HEK293T (cell line): ENCODE measurements around the gene SPRYD3.

Source experiments
- CTCF ChIA-PET: fragments of 350-600 bp; formaldehyde crosslinking; extraction: SDS; loops from one replicate; lab custom pipeline; 2021; ENCODE audit warnings: antibody characterized with exemption, inconsistent platforms; lab: Yijun Ruan, JAX
- POLR2A ChIA-PET: fragments of 350-600 bp; formaldehyde crosslinking; extraction: SDS; loops from one replicate; lab custom pipeline; 2020; ENCODE audit warnings: antibody characterized with exemption, inconsistent platforms; lab: Yijun Ruan, JAX
- DNase-seq: peaks from one replicate; pipeline ENCODE4 v3.0.0; 2012; ENCODE audit warnings: mixed read lengths; ENCODE audit errors: extremely low spot score
- ARNT ChIP-seq: fragments of 450-650 bp; IDR thresholded peaks from 2 replicates; pipeline ENCODE4 v1.6.1; 2017; ENCODE audit warnings: mild to moderate bottlenecking
- BHLHE40 ChIP-seq: fragments of 450-650 bp; IDR thresholded peaks from 2 replicates; pipeline ENCODE4 v1.6.1; 2016; ENCODE audit warnings: mild to moderate bottlenecking, moderate library complexity, borderline replicate concordance
- CTBP1 ChIP-seq: fragments of 450-650 bp; IDR thresholded peaks from 2 replicates; pipeline ENCODE4 v1.6.1; 2016; ENCODE audit warnings: borderline replicate concordance
- ELF4 ChIP-seq: fragments of 450-650 bp; IDR thresholded peaks from 2 replicates; pipeline ENCODE4 v1.6.1; 2017; ENCODE audit warnings: antibody characterized with exemption
- FOXA1 ChIP-seq: fragments of 450-650 bp; IDR thresholded peaks from 2 replicates; pipeline ENCODE4 v1.6.1; 2016; ENCODE audit warnings: mild to moderate bottlenecking
- FOXK2 ChIP-seq: fragments of 450-650 bp; IDR thresholded peaks from 2 replicates; pipeline ENCODE4 v1.6.1; 2016; ENCODE audit warnings: mild to moderate bottlenecking
- FOXM1 ChIP-seq: fragments of 450-650 bp; IDR thresholded peaks from 2 replicates; pipeline ENCODE4 v1.6.1; 2017; ENCODE audit warnings: mild to moderate bottlenecking, borderline replicate concordance
- HDGF ChIP-seq: fragments of 450-650 bp; IDR thresholded peaks from 2 replicates; pipeline ENCODE4 v1.6.1; 2017; ENCODE audit warnings: antibody characterized with exemption, borderline replicate concordance
- L3MBTL2 ChIP-seq: fragments of 450-650 bp; conservative IDR thresholded peaks from 2 replicates; pipeline ENCODE4 v1.6.1; 2016; ENCODE audit warnings: mild to moderate bottlenecking
- LEF1 ChIP-seq: fragments of 450-650 bp; IDR thresholded peaks from 2 replicates; pipeline ENCODE4 v1.6.1; 2017; ENCODE audit warnings: mild to moderate bottlenecking, borderline replicate concordance
- NFRKB ChIP-seq: fragments of 450-650 bp; IDR thresholded peaks from 2 replicates; pipeline ENCODE4 v1.6.1; 2016; ENCODE audit warnings: mild to moderate bottlenecking, moderate library complexity
- PKNOX1 ChIP-seq: fragments of 450-650 bp; IDR thresholded peaks from 2 replicates; pipeline ENCODE4 v1.6.1; 2016
- SP1 ChIP-seq: fragments of 450-650 bp; IDR thresholded peaks from 2 replicates; pipeline ENCODE4 v1.6.1; 2017
- SUZ12 ChIP-seq: fragments of 450-650 bp; IDR thresholded peaks from 2 replicates; pipeline ENCODE4 v1.6.1; 2016; ENCODE audit warnings: mild to moderate bottlenecking
- TARDBP ChIP-seq: fragments of 450-650 bp; IDR thresholded peaks from 2 replicates; pipeline ENCODE4 v1.6.1; 2016
- ZNF384 ChIP-seq: fragments of 450-650 bp; IDR thresholded peaks from 2 replicates; pipeline ENCODE4 v1.6.1; 2016

The SPRYD3 gene

DNA sequence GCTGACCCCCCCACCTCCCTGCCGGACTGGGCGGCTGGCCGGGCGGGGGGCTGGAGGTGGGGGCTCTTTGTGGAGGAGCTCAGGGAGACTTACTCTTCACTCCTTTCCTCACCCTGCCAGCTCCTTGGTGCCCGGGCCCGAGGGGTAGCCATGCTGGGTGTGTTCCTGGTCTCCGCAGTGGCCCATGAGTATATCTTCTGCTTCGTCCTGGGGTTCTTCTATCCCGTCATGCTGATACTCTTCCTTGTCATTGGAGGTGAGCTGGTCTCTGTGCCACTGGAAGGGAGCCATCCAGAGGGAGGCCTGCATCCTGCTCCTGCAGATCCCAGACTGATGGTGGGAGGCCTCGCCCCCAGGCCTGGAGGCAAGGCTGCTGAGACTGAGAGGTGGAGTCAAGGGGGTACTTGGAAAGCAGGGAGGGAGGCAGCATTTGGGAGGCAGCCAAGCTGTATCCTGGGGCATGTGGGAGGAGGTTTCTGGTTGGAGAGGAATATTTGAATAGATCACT, 43.8 kb upstream of the SPRYD3 start:
- no peak for TF ChIP-seq PKNOX1
- TF ChIP-seq LEF1 = no peak
- no peak for TF ChIP-seq FOXM1
- no peak for TF ChIP-seq HDGF
- no peak for TF ChIP-seq FOXK2
- no peak for TF ChIP-seq ELF4
- TF ChIP-seq NFRKB = no peak
- TF ChIP-seq L3MBTL2 = no peak
- no peak for TF ChIP-seq SUZ12
- TF ChIP-seq ZNF384 = no peak
- no peak for TF ChIP-seq SP1
- no peak for TF ChIP-seq ARNT
- no peak for TF ChIP-seq CTBP1
- TF ChIP-seq TARDBP = no peak
- no peak for TF ChIP-seq BHLHE40
- TF ChIP-seq FOXA1 = no peak
- CTCF ChIA-PET = interaction anchor here (1.0 kb wide), 1 partner anchor 24 kb away, joined by 3 read pairs; no protein-coding TSS in a partner anchor
- no peak for DNase-seq
- POLR2A ChIA-PET = interaction anchor here (0.9 kb wide), 1 partner anchor 52 kb away, joined by 3 read pairs; no protein-coding TSS in a partner anchor

DNA sequence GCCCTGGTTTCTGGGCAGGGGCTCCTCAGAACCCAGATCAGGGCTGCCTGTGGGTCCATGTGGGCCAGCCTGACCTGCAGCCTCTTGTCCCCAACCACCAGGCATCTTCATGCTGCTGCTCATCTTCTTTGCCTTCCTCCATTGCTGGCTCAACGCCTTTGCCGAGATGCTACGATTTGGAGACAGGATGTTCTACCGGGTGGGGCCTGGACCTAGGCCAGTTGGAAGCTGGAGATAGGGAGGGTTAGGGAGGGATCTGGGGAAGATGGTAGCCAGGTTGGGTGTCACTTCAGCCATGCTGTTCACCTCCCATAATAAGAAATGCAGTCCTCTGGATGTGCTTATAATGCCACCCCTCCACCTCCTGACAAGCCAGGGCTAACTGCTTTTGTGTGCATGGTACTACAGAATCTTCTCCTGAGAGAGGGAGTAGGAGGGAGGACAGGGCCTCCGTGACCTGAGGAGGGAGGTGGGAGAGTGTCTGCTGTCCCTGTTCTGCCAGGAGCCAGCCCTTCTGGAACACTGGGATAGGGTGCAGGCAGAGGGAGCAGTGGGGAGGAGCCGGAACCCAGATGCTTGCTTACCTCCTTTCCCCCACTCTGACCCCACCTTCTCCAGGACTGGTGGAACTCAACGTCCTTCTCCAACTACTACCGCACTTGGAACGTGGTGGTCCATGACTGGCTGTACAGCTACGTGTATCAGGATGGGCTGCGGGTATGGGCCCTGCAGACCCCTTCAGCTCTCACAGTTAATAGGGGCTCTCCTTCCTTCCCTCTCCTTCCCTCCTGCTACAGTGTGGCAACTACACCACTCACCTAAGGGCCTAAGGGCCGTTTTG, 41.7 kb upstream of the SPRYD3 start:
- TF ChIP-seq LEF1 (no peak), SUZ12 (no peak), L3MBTL2 (no peak), FOXM1 (no peak), ZNF384 (no peak), ELF4 (no peak), FOXA1 (no peak), SP1 (no peak), CTBP1 (no peak), ARNT (no peak), BHLHE40 (no peak), HDGF (no peak), TARDBP (no peak), FOXK2 (no peak), PKNOX1 (no peak), NFRKB (no peak)
- ChIA-PET POLR2A (no interaction called here), CTCF (interaction anchor here (0.6 kb wide), 1 partner anchor 39 kb away, joined by 3 read pairs; no protein-coding TSS in a partner anchor)
- DNase-seq = no peak

GRCh38 chr12:53118751-53119300, 39.6 kb upstream of the SPRYD3 start:
- ChIA-PET POLR2A (no interaction called here), CTCF (no interaction called here)
- TF ChIP-seq BHLHE40 (no peak), L3MBTL2 (no peak)
- no peak for DNase-seq

- ChIA-PET CTCF (no interaction called here), POLR2A (no interaction called here)
- no peak for DNase-seq
- TF ChIP-seq BHLHE40 = no peak
Observed at GRCh38 chr12:53115891-53116648, 36.9 kb upstream of the SPRYD3 start.

DNA sequence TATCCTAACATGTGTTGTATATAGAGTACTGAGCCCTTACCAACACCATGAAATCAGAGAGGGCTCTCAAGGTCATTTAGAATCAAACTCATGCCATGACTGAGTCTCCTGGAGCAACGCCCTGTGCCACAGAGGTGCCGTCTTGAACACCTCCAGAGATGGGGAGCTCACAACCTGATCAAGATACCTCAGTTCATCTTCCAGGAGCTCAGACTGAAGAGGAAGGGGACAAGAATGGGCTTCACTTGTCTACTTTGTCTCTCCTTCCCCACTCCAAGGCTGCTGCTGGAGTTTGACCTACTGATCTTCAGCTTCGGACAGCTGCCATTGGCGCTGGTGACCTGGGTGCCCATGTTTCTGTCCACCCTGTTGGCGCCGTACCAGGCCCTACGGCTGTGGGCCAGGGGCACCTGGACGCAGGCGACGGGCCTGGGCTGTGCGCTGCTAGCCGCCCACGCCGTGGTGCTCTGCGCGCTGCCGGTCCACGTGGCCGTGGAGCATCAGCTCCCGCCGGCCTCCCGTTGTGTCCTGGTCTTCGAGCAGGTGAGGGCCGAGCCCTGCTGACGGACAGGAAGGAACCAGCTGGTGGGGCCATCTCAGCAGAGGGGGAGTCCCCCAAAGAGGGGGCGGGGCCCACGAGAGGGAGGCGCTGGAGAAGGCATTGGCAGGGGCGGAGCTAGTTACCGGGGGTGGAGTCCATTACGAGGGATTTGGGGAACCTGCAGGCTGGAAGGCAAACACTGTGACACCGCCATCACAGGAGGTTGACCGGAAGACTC, 36.1 kb upstream of the SPRYD3 start:
- ChIA-PET CTCF (no interaction called here), POLR2A (no interaction called here)
- TF ChIP-seq SUZ12 (no peak), NFRKB (no peak), ELF4 (no peak), PKNOX1 (no peak), FOXM1 (no peak), HDGF (no peak), ARNT (no peak), FOXA1 (no peak), LEF1 (no peak), TARDBP (no peak), BHLHE40 (no peak), SP1 (no peak)
- no peak for DNase-seq
